GM12865 (cell line): ENCODE measurements around the gene PEX5L.

ENCODE experiments used
- DNase-seq: peaks from one replicate; pipeline ENCODE4 v3.0.0; 2010; ENCODE audit warnings: low read depth
- H3K4me3 ChIP-seq: 2 replicates; pipeline ENCODE4 v1.5.1; 2011; ENCODE audit warnings: mild to moderate bottlenecking, low read depth, low read length, control low read depth
- TF ChIP-seq, protein P1 (sequence below): IDR thresholded peaks from 2 replicates; pipeline ENCODE4 v1.5.1; 2011; ENCODE audit warnings: low read length, control low read depth, low read depth, inconsistent platforms; ENCODE audit not compliant: insufficient read depth; ENCODE audit errors: missing control alignments

PEX5L gene

DNA sequence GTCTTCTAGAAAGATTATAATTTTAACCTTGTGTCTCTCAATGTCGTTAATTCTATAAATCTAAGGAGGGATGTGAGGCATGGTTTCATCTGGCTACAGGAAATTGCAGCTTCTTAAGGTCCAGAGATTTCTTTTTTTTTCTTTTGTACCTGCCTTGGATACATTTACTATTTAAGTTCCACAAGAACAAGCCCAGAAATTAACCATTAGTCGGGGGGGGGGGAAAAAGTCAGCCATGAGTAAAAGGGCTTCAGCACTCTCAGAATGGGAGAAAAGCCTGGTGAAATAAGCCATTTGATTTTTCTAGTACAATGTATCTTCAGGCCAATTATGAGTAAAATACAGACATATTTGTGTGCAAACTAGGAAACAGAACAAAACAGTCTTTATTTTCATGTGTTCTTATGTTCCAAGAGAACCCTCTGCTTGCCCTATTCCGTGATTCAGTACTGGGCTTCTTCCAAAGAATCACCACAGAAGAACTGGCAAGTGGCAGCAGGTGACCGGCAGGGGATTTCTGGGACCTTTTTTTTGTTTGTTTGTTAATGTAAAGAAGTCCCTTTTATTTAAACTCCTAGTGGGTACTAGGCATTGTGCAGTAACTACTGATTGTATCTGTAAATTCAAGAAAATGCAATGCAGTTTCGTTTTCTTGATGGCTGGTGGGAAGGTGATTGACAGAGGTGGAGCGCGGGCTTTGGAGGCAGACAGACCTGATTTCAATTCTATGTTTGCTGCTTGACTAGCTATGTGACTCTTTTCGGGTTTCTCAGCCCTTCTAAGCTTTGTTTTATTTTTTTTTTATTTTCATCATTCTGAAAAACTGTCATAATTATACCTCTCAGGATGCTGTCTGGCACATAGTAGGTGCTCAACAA is 82.5 kb downstream of the PEX5L start:
- H3K4me3 ChIP-seq, result no peak overlapping the region
- DNase-seq, result peak; percentile 37
- TF ChIP-seq, protein P1, sequence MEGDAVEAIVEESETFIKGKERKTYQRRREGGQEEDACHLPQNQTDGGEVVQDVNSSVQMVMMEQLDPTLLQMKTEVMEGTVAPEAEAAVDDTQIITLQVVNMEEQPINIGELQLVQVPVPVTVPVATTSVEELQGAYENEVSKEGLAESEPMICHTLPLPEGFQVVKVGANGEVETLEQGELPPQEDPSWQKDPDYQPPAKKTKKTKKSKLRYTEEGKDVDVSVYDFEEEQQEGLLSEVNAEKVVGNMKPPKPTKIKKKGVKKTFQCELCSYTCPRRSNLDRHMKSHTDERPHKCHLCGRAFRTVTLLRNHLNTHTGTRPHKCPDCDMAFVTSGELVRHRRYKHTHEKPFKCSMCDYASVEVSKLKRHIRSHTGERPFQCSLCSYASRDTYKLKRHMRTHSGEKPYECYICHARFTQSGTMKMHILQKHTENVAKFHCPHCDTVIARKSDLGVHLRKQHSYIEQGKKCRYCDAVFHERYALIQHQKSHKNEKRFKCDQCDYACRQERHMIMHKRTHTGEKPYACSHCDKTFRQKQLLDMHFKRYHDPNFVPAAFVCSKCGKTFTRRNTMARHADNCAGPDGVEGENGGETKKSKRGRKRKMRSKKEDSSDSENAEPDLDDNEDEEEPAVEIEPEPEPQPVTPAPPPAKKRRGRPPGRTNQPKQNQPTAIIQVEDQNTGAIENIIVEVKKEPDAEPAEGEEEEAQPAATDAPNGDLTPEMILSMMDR, result no peak

DNA sequence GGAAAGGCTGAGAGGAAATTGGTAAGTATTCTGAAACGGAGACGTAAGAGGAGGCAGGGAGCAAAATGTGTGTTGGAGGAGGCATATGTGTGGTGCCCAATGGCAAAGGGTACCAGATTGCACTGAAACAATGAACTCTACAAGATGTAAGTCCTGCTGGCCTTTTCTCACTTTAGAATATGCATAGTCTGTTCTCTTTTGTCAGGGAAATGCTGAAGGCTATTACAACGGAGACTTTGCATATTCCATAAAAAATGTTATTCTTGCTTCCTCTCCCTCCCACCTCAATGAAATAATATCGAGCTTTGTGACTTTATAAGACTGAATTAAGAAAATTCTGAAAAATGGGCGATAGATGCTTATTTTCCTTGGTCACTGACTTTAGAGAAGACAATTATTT is 85.9 kb downstream of the PEX5L start:
- DNase-seq, result no peak
- TF ChIP-seq, protein P1, result no peak

DNA sequence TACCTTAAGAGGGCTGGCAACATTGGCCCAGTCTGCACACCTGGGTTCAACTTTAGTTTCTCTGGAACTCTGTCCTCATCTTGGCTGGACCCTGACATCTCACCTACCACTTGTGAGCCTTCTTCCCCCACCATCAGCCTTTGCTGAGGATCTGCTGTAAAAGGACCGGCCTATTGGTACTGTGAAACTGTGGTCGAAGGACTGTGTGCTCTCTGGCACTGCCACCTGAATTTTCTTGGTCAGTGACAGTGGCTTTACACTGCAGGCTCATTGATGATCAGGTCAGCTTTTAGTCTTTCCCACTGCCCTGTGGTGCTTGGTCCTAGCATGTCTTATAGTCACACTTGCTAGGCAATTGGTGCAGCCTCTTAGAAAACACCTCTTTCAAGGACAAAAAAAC is 86.9 kb downstream of the PEX5L start:
- no peak overlapping the region for H3K4me3 ChIP-seq
- TF ChIP-seq, protein P1, result no peak
- DNase-seq, result no peak

More for the DNA sequence above, 85.9 kb downstream of the PEX5L start:
- H3K4me3 ChIP-seq, result no peak overlapping the region

DNA sequence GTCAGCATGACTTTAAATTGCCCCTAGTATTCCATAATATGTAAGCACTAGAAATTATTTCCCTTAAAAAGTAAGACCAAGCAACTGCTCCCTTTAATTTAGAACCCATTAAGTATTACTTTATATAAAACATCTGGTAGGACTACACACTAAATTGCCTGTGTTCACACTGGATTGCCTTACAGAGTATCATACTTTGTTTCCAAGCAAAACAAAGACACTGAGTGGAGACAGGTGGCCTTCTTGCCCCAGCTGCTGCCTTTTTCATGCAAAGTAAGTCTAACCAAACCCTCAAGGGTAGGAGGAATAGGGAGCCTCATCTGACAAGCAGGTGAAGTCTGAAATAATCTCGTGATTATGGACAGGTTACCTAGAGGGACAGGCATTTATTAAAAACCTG is 87.3 kb downstream of the PEX5L start:
- no peak for DNase-seq
- no peak overlapping the region for H3K4me3 ChIP-seq

DNA sequence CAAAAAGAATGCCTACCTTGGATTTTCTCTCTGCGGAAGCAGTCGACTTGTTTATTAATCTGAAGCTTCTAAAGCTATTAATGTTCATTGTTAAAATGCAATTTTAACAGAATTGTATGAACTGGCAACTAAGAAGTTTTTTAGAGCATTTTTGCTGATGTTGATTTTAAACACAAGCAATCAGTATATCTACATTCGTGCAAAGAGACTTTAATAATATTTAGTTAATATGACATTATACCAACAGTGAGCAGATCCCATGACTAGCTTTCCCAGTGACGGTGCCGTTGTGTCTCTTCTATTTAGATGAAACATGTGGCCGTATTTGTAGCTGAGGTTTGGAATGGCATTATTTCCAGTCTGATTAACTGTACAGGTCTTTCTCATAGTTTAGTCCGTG is 88.0 kb downstream of the PEX5L start:
- H3K4me3 ChIP-seq, result no peak overlapping the region
- DNase-seq, result no peak
- TF ChIP-seq, protein P1, result no peak

More for the DNA sequence above, 87.3 kb downstream of the PEX5L start:
- TF ChIP-seq, protein P1, result no peak

DNA sequence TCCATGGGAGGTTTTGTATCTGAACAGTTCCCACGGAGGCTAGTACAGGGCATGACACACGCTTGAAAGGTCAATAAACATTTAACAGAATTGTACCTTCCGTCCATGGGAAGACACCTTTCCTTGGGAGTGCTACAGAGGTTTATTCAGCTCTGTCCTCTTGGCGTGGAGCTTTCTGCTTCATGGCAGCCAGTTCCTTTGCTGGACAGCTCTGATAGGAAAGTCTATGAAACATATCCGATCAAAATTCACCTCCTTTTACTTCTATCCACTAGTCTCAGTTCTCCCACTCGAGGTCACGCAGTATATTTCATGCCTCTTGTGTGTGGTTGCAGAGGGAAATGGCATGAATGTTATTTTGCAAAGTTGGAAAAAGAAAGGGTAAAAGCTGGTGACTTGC is 91.2 kb downstream of the PEX5L start:
- TF ChIP-seq, protein P1, result no peak
- H3K4me3 ChIP-seq, result no peak overlapping the region
- no peak for DNase-seq
